SW 1271 (cell line): ENCODE measurements around the gene REC8.
"Not testable (repeated sequence)": the region's sequence is repeated elsewhere in the genome, so short reads cannot be mapped to it uniquely, and the experiment has no call there.

ENCODE experiments used
- DNase-seq, 2 experiments: peaks; one replicate each; lab custom pipeline; 2025; lab: John Stamatoyannopoulos, UW

Gene REC8

DNA sequence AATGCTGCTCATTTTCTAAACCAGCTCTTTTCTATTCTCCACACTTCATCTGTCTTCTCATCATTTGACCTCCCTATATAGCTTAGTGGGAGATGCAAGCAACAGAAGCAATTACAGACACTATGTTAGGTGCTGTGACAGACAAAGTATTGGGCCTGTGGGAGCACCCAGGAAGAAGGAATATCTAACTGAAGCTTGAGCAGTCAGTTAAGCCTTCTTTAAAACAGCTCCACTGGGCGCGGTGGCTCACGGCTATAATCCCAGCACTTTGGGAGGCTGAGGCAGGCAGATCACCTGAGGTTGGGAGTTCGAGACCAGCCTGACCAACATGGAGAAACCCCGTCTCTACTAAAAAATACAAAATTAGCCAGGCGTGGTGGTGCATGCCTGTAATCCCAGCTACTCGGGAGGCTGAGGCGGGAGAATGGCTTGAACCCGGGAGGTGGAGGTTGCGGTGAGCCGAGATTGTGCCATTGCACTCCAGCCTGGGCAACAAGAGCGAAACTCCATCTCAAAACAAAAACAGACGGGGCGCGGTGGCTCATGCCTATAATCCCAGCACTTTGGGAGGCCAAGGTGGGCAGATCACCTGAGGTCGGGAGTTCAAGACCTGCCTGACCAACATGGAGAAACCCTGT, 31.5 kb downstream of the REC8 start:
- not testable (repeated sequence) for DNase-seq

GRCh38 chr14:24204163-24205146, 32.6 kb downstream of the REC8 start:
- DNase-seq = no peak

DNA sequence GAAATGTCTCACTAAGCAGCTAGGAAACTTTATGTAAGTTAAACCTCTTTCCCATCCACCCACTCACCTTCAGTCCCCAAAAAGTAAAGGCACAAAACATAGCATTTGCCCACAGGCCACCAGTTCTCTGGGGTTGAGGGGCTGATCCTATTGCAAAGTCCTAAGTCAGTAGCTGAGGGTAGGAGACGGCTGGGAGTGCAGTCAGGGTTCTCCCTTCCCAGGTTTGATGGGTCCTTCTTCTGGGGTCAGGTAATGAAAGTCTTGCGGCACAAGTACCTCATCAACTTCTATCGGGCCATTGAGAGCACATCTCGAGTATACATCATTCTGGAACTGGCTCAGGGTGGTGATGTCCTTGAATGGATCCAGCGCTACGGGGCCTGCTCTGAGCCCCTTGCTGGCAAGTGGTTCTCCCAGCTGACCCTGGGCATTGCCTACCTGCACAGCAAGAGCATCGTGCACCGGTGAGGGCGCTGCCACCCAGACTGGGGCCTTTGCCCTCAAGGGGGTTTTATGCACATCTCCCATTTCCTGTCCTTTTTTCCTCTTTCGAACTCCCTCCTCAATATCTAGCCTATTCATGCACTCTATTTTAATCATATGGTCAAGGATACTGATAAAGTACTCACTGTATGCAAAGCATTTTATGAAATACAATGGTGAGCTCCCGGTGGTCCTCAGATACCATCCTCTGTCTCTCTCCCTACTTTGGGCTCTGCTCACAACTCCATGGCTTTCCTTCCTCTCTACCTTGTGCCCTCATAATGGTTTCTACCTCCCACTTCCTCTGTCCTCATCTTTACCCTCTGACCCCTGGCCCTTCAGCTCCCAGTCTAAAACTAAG, 34.6 kb downstream of the REC8 start:
- no peak for DNase-seq

- no peak for DNase-seq
Observed at GRCh38 chr14:24207104-24207551, 35.2 kb downstream of the REC8 start.

DNA sequence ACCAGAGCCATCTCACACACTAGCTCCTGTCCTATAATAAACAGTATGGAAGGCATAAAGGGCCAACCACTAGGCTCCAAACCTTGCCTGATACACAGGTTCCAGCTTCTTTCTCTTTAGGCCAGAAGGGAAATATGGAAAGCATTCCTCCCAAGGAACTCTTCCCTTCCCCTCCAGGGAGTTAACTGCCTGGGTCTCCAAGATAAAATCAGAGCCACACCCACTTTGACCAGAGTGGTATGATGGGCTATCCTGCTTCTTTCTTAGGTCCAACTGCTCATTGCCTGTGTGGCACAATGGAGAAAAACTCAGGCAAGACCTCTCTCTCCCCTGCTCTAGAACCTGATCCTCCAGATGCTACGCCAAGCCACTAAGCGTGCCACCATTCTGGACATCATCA, 35.7 kb downstream of the REC8 start:
- no peak for DNase-seq

DNA sequence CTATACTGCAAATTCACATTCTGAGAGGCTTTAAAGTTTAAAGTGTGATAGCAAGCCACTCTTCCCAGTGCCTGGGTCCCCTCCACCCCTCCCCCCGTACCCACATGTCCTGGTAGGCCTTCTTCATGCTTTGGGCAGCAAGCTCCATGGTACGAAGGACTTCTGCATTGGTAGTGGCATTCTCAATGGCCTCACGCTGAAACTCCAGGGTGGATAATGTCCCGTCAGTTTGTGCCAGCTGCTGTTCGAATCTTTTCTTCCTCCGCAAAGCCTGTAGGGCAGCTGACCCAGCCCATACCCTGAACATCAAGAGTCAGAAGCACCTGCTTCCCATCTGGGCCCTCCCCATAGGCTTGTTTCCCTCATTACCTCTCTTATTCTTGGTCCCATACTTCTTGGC, 39.4 kb downstream of the REC8 start:
- no peak for DNase-seq

DNA sequence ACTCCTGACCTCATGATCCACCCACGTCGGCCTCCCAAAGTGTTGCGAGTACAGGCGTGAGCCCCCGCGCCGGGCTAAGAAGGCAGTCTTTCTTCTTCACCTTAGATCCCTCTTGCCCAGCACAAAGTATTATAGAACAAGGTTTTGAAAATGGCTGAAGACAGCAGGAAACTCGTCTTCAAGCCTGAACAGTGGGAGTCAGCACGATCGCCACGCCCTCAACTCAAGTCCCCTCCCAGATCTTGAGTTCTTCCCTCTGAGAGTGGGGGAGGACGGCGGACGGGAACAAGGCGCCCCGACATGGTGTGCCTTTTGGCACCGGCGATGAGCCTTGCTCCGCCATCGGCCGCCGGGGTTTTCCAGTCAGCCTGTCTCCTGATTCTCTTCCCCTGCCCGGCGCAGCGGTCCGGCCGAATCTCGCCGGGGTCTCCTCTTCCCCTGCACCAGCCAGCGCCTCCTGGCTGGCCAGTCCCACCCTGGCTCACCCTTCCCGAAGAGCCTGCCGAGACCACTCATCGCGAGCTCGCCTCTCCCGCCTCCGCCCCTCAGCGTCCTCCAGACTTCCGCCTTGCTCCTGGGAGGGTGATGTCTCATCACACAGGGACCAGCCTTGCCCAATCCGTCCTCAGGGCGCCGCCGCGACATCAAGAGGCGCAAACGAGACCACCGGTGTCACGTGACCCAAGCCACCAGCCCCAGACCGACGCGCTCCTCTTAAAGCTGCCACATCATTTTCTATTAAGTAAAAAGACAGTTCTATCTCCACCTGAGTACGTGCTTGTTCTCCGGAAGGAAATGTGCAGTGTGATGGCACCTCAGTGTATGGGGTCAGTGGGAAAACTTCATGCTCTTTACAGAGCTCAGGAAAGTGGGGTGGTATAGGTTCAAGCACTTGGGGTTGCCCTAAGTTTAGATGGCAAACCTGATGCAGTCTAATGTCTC, 41.3 kb downstream of the REC8 start, which contains the start of gene CHMP4A:
Gene CHMP4A, minus strand, starts transcription at position 565 of the 942 bp plus-strand sequence. Its CDS starts 49 bp downstream, at position 516.
- DNase-seq = peak; percentile 97 to 98

DNA sequence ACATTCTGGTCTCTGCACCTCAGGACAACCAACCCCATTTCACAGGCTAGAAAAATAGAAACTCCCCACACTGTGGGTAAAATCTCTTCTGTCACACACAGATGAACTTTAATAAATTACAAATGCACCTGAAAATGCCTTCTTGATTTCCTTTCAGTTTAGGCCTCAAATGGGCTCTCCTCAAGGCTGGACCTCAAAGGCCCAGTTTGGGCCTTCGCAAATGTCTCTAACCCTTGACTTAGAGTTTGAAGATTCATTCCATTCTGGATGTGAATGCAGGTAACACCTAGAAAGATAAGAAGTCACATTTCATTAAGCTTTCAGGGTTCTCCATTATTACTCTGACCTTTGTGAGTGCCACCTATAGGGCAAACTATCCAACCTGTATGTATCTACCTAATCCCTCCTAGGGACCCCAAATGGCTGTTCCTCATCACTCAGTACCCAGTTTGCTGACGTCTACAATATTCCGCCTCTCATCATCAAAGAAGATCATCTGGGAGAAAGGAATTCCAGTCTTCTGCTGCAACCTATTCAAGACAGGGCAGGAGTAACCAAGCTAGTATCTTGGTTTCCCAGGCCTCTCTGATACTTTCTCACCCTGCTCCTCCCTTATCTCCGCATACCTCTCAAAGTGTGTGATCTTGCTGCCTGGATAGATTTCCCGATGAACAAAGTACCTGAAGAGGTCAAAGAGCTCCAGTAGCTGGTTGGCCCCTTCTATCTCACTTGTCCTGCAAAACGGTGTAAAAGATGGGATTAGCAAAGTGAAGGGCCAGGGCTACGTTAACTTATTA, 42.2 kb downstream of the REC8 start:
- no peak for DNase-seq

GRCh38 chr14:24215495-24216344, 43.8 kb downstream of the REC8 start, which contains the start of gene MDP1:
Gene MDP1 (minus strand): TSS chr14:24216066. CDS start chr14:24215955, 111 bp downstream.
- DNase-seq = peak; percentile 79 to 87

DNA sequence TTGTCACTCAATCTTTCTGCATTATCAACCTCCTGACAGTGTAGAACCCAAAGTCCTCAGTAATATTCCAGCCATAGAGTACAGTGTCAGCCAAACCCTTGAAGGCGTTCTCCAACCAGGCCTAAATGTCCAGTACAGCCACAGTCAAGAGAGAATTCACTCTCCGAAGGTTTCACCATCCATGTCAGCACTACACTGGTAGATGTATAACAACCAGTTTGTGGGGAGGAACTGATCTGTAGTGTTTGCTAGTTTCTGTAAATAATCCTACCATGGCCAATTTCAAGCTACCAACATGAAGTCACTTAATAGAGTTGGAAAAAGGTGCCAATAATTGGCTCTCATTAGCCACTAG, 44.4 kb downstream of the REC8 start:
- DNase-seq = no peak

GRCh38 chr14:24216876-24217275, 45.0 kb downstream of the REC8 start:
- not testable (repeated sequence) for DNase-seq

GRCh38 chr14:24219080-24219479, 47.2 kb downstream of the REC8 start:
- no peak for DNase-seq

- DNase-seq = no peak
Observed at GRCh38 chr14:24219521-24219920, 47.6 kb downstream of the REC8 start.

DNA sequence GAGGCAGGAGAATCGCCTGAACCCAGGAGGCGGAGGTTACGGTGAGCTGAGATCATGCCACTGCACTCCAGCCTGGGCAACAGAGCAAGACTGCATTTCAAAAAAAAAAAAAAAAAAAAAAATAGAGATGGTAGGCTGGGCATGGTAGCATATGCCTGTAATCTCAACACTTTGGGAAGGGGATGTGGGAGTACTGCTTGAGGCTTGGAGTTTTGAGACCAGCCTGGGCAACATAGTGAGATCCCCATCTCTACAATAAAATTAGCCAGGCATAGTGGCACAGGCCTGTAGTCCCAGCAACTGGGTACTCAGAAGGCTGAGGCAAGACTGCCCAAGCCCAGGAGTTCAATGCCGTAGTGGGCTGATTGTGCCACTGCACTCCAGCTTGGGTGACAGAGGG, 51.1 kb downstream of the REC8 start:
- DNase-seq = not testable (repeated sequence)

DNA sequence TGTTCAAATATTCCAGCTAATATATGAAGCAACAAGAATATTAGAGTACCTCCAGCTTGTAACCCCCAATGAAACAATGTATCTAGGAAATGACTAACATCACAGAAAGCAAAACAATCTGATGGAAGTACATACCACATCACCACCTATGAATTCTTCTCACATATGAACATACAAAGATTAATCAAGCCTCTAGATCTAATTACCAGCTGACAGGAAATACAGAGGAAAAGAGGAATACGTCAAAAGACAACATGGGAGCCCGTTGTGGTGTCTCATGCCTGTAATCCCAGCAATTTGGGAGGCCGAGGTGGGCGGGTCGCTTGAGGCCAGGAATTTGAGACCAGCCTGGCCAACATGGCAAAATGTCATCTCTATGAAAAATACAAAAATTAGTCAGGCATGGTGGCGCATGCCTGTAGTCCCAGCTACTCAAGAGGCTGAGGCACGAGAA, 52.8 kb downstream of the REC8 start:
- peak; percentile 75 to 92 for DNase-seq

DNA sequence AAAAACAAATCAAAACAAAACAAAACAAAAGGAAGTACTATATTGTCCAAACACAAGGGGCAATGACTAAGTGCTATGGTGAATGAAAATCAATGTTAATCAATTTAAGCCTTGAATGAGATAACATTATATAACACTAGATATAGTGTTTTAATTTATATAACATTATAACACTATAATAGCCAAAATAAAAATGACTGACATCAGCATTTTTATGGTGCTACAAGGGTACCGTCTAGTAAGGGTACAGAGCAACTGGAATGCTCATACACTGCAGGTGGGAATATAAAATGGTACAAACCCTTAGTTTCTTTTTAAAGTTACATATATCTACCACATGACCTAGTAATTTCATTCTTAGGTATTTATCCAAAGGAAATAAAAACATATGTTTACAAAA, 54.6 kb downstream of the REC8 start:
- DNase-seq = no peak

DNA sequence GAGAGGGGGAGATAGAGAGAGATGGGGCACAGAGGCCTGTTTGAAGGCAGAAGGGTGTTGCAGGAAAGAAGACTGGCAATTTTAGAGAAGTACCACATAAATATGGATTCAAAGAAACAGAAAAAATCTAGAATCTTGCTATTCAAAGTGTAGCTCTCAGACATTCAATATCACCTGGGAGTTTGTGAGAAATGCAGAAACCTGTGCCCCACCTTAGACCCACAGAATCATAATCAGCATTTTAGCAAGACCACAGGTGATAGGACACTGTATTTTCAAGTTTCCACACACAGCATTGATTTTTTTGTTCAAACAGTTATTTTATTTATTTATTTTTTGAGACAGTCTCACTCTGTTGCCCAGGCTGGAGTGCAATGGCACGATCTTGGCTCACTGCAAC, 57.0 kb downstream of the REC8 start:
- DNase-seq = no peak
